HG03520 (cell line): ENCODE results near the gene KRT7.
"Not testable (repeated sequence)": the region's sequence is repeated elsewhere in the genome, so short reads cannot be mapped to it uniquely, and the experiment has no call there.

Experiments
- ATAC-seq: cut with Tn5 transposase; IDR thresholded peaks from one replicate; pipeline ENCODE4 v1.9.1; 2021; ENCODE audit warnings: mild to moderate bottlenecking, moderate library complexity; ENCODE audit not compliant: unreplicated experiment

Gene KRT7

DNA sequence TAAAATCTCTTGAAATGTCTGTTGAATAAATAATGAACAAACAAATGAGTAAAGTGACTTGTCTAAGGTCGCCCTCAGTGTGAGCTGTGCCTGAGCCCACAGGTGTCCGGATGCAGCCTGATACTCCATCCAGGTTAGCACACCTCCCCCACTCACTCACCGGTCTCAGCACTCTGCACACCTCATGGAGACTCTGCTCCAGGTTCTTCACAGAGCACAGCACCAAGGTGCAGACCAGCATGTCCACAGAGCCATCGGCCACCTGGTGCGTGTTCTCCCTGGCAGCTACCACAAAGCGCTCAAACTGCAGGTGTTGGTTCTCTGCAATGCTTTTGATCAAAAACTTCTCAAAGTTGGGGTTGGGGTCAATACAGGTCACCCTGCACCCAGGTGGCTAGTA lies 4.1 kb upstream of the KRT7 start:
- ATAC-seq: no peak

DNA sequence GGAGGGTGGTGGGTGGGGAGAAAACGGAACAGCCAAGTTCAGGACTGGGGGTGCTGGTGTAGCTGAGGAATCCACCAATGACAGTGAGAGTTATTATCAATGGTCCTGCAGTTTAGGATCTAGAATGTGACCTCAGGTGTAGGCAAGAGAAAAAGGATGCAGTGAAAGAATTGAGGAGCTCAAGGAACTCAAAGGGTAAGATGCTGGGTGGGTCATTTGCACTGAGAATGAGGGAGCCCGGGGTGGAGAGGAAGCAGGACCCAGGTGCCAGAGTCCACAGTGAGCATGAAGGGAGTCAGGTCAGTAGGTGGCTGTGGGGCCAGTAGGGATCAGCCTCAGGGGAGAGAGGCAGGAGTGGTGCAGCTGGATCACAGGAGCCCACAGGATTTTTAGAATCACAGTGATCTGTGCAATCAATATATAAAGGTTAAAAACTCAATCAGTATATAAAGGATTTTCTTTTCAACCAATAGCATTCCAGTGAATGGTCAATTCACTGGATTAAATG lies 3.2 kb upstream of the KRT7 start:
- no peak for ATAC-seq

DNA sequence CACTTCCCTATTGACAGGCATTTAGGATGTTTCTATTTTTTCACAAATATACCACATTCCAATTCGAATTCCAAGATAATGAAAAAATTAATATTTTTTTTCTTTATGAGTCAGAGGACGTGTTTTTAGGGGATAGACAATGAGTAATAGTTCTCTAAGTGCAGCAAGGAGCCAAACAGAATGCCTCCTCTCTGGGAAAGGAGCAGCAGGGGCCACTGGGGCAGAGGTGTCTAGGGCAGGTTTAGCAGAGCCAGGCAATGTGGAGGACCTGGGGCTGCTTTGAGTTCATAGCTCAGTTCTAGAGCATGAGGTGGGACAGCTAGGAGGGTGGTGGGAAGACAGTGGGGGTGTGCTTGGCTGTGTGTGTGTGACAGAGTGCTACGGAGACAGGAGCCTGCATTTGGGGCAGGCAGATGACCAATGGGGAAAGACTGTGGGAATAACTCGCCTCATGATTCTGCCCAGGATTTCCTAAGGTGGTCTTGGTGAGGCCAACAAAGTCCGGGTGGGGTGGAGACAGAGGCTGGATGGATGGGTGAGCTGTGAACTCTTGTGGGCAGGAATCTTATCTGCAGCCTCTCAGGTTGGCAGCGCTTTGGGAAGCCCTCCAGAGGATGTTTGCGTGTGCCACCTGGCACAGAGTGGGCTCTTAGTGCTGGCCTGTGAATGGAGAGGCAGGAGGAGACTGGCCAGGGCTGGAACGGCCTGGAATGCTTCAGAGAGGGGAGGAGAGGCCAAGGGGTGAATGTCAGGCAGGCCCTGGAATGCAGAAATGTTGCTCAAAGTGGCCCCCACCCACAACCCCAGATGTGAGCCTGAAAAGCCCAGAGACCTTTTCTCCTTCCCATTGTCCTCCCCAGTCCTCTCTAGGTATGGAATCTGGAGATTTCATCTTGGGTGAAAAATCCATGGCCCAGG lies 2.4 kb upstream of the KRT7 start:
- ATAC-seq: no peak

DNA sequence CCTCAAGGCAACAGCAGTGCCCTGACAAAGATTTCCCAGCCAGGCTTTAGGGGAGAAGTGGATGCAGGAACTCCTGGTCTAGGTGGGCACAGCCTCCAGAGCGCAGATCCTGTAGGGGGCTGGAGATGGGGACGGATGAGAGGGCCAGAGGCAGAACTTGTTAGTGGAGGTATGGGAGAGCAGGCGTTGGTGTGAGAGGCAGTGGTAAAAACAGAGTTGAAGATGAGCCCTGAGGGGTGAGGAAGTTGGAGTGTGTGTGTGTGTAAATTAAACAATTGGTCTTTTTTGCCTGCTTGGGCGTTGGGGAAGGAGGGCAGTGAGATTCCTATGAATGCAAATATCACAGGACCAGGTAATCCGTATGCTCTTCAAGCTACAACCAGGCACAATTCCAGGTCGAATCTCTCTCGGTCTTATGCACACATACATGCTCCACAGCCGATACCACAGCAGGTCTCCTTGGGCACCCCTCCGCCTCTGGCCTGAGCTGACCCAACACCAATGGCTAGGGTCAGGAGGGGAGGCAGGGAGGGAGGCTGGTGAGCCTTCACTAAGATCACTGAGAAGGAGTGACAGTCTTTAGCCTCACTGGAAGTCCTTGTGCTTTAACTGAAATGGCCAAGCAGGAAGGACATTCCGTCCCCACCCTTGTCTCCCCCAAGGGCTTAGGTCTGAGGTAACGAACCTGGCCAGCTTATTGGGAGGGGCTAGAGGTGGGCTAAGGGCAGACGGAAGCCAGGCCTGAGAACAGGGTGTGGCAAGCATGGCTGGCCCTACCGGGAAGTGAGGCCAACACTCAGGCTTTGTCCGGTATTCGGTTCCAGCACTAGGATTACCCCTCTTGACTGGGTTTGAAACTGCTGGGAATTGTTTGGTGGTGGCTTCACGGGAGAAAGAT lies 1.5 kb upstream of the KRT7 start:
- no peak for ATAC-seq

DNA sequence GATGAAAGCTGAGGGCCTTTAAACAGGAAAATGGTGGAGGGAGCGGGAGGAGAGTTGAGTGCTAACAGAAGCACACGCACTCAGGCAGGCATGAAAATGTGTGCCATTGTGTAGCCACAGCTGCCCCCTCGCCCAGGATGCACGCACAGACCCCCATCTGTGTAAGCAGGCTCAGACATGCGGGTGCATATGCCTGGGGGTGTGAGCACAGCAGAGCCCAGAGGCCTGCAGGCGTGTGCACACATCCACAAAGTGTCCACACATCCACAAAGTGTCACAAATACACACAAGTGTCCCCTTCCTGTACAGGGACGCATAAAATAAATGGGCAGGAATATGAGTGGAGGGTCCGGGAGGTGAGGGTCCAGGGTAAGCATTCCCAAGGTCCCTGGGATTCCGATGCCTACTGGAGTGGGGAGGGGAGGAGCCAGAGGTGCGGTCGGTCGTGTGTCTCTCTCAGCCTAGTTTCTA lies 805 bp upstream of the KRT7 start:
- no peak for ATAC-seq

DNA sequence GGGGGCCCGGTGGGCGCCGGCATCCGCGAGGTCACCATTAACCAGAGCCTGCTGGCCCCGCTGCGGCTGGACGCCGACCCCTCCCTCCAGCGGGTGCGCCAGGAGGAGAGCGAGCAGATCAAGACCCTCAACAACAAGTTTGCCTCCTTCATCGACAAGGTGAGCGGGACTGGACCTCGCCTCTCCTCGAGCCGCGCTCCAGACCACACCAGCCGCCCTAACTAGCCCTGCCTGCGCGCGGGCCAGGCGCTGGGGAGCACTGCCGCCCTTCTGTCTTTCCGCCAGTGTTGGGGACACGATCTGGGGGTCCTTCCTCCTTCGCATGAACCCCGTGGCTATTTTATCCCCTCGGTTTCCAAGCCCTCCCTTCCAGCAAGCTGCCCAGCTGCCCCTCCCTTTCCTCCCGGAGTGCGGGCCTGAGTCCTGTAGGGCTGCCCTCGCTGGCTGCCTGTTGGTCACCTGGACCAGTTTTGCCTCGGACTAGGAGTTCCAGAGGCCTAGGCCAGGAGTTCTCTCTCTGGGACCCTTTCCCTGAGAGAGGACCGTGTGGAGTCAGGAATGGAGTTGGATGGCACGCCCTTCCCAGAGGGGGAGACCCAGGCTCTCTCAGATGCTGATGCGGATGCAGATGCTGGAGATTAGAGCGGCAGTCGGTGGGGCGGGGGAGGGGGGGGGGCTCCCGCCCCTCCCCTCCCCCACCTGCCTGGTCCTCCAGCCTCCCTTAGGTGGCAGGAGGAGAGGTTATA lies 592 bp downstream of the KRT7 start:
- no peak for ATAC-seq

DNA sequence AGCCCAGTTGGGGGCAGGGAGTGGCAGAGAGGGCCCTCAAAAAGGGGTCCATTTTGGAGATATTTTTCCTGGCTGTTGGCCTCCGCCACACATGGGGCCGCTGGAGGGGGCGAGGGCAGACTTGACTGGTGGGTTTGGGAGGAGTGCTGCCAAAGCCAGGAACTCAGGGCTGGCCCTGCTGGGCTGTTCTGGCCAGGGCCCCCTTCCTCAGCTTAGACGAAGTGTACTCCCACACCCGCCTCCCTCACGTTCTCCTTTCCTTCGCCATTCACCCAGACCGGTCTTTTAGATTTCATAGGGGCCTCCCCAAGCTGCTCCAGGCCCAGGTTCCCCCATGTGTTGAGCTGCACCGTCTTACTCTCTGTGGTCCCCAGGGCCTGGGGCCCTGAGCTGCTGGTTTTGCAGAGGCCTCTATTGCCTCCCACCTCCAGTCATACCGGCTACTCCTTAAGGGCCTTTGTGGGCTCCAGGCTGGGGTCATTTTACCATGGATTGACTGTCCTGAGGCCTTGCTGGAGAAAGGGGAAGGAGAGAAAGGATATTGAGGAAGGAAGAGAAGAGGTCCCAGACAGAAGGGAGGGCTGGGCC lies 1.3 kb downstream of the KRT7 start:
- no peak for ATAC-seq

DNA sequence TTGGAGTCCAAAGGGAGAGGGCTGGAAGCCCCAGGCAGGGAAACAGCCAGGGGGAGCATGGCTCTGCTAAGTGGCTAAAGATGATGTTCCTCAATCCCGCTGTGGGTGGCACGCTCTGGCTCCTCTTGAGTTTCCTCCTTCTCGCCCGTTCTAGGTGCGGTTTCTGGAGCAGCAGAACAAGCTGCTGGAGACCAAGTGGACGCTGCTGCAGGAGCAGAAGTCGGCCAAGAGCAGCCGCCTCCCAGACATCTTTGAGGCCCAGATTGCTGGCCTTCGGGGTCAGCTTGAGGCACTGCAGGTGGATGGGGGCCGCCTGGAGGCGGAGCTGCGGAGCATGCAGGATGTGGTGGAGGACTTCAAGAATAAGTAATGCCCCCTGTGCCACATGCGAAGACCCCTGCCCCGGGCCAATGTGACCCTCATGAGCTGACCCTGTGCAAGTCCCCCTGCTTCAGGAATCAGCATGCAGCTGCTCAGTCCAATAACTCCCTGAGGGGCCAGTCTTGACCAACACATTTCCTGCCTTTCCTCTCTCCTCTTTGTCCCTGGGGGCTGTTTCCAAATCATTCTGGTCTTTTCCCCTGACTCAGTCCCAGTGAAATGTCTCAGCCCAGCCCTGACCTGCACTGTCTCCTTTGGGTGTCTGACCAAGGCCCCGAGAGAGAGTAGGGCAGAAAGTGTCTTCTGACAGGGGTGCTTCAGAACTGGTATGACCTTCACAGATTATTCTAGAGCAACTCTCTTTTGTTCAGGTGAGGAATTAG lies 2.1 kb downstream of the KRT7 start:
- no peak for ATAC-seq

DNA sequence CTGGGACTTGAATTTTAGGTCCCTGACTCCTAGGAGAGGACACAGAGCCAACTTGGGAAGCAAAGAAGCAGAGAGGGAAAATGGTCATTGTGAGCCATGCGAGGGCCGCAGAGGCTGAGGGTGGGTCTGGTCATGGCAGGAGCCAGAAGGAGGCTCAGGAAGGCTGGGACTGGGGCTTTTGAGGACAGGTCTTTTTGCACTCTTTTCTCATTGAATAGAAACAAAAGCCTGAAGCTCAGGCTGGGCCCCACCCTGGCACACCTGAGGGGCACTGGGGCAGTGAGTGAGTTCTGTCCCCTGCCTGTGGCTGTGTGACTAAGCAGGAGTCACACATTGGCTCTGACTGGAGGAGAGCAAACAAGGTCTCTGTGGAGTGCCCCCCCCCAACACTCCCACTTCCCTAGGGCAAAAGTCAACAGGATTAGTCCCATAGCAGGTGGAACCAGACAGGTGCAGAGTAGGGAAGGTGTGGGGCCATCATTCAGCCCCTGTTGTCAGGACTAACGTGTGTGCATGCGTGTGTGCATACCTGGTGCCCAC lies 2.8 kb downstream of the KRT7 start:
- no peak for ATAC-seq

DNA sequence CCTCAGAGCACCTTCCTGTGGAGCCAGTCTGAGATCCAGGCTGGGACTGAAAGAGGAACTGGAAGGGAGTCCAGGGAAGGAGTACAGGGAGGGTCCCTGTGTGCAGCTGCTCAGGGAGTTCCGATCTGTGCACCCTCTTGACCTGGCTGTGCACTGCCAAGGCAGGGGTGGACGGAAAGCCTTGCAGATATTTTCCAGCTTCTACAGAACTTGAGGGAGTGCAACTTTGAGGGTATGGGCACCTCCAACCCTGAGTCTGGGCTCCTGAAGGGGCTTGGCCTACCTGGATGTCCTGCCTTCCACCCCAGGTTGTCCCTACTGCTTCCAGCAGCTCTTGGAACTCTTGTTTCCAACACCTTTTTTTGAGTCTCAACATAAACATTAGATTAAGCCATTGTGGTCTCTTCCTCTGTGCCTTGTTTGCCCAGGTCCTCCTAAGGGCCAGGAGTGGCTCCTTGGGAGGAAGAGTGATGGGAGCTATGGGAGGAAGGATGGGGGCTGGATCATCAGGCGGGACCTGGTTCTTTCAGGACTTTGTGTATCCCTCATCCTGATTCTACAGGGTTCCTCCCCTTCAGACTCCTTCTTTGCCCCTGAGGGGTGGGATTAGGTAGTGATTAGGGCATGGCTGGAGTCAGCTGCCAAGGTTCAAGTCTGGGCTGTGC lies 3.5 kb downstream of the KRT7 start:
- no peak for ATAC-seq

DNA sequence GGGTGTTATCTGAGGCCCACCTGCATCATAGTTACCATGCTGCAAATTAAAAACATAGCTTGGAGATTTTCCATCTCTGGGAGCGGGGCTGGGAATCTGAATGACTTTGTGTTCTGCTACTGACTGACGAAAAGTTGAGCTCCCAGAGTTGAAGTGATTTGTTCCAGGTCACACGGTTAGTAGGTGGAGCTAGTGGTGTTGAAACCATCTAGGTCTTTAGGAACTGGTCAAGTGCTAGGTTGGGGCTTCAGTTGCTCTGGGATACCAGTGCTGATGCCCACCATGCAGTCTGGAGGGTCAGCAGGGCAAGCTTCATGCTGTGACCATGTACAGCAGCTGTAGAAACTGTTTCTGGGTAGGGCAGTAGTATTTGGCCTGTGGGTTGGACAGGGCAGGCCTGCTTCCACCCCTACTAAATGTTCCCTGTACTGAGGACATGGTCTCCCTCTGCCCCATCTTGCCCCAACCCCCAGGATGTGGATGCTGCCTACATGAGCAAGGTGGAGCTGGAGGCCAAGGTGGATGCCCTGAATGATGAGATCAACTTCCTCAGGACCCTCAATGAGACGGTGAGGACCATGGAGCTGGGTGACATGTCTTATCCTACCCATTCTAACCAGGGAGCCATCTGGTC lies 5.3 kb downstream of the KRT7 start:
- ATAC-seq: no peak

DNA sequence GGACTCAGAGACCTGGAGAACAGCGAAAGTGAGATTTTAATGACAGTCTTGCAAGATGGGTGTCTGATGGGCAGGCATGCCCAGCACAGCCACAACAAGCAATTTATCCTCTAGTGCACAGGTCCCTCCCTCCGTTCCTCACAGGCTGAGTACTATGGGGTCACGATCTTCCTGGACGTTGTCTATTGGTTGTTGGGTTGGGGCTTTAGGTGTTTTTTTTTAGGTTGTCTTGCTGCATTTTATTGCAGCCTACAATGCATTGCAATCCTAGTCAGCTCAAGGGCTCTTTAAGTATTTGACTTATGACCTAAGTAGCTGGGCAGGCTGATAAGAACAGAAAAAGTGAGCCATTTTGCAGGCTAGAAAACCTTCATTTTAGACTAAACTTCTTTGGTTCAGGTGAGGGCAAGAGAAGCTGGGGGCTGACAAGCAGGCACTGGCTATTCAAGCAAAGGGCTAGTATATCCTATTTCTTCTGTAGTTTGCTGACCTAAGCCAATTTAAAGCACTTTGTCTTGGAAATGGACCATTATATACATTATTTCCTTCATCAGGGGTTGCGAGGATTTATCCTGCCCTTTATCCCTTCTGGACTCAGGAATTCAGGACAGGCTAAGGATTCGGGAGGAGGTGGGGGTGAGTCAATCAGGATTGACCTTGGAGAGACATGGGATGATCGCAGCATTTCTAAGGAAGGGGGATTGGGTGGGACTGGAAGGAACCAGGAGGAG lies 6.0 kb downstream of the KRT7 start:
- no peak for ATAC-seq

DNA sequence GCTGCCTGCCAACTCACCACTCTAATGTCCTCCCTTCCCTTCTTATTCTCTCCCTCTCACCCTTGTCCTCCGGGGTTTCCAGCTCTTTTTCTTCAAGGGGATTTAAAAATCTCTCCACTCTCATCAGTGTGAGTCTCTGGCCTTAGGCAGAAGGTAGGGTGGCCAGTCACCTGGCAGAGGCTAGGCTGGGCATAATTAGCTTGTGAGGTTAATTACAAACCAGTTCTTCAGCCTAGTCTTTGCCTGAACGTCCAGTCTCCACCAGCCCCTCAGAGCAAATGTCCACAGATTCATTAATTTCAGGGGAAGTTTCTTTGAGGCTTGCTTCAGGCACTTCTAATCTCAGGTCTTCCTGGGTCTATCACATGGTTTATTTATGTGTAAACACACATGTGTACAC lies 6.7 kb downstream of the KRT7 start:
- no peak for ATAC-seq

DNA sequence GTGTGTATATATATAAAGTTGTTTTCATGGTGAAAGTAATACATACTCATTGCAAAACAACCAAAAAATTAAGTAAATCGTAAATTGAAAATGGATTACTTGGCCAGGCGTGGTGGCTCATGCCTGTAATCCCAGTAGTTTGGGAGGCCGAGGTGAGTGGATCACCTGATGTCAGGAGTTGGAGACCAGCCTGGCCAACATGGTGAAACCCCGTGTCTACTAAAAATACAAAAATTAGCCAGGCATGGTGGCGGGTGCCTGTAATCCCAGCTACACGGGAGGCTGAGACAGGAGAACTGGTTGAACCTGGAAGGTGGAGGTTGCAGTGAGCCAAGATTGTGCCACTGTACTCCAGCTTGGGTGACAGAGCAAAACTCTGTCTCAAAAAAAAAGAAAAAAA lies 7.2 kb downstream of the KRT7 start:
- not testable (repeated sequence) for ATAC-seq

DNA sequence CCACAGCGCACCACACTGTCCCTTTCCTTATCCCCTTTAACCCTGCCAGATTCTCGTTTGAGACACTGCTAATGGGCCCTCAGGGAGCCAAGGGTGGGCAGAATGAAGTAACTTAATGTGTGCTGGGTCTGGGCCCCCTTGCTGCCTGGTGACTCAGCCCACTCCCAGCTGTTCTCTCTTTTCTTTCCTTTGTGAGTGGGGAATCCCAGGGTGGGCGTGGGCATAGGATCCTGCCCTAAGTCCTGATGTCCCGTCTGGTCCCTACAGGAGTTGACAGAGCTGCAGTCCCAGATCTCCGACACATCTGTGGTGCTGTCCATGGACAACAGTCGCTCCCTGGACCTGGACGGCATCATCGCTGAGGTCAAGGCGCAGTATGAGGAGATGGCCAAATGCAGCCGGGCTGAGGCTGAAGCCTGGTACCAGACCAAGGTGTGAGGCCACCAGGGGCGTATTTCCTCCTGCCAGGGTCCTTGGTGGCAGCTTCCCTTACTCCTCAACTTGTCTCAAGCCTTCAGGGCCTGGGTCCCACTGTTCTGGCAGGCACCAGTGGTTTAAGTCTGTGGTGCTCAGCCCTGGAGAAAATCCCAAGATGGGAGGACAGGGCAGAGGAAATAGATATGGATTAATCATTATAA lies 8.3 kb downstream of the KRT7 start:
- ATAC-seq: no peak

DNA sequence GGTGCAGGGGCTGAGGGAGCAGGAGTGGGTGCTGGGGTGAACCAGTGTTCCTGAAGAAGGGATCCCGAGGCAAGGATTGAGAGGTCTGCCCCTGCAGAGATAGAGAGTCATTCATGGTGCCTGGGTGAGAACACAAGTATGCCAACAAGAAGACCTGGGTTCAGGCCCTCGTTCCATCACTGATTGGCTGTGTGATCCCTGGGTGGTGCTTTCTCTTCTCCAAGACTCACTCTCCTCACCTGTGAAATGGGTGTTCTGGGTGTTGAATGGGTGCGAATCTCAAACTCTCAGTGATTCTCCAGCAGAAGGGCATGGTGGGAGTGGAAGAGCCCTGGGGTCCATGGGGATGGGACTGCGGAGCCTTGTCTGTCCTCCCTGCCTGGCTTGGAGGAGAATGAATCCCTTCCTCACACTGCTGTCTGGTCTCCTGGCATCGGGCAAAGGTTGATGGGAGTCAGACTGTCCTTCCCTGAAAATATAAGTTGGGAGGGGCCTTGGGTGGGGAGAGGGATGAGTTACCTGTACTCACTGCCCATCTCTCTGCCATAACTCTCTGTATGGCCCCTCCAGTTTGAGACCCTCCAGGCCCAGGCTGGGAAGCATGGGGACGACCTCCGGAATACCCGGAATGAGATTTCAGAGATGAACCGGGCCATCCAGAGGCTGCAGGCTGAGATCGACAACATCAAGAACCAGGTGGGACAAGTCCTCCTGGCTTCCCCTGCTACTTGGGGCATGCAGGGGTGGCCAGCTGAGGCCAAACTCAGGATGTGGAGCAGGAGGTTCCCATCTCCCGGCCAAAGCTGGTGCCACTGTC lies 9.6 kb downstream of the KRT7 start:
- ATAC-seq: no peak
